Prostate gland (tissue), 2 donors: ENCODE results near the gene PTPA. TPM values are rescaled to one million over a fixed set of nuclear protein-coding genes. Genes with fewer than 3 reads are reported as not detected.
A peak's percentile ranks its signal among the peaks of the same experiment; 100 is the strongest.

ENCODE experiments used
- DNase-seq: peaks from one replicate; pipeline ENCODE4 v3.0.0-alpha.2; 2019; ENCODE audit warnings: low spot score
- H3K27ac ChIP-seq, 2 donors: fragments of 200-600 bp; sonication (generic); 2 replicates each; pipeline ENCODE4 v1.5.1; 2017 to 2019
- H3K27me3 ChIP-seq: fragments of 200-600 bp; sonication (generic); replicated peaks from 2 replicates; pipeline ENCODE4 v1.5.1; 2019; ENCODE audit not compliant: insufficient read depth
- H3K36me3 ChIP-seq, 2 donors: fragments of 200-600 bp; sonication (generic); 1 replicate in 1 of 2; 2 replicates in 1 of 2; pipeline versions ENCODE4 v1.5.1 to v1.8.1; 2017 to 2019
- H3K4me1 ChIP-seq: fragments of 200-600 bp; sonication (generic); replicated peaks from 2 replicates; pipeline ENCODE4 v1.5.1; 2019
- H3K4me3 ChIP-seq, 2 donors: fragments of 200-600 bp; sonication (generic); 2 replicates each; pipeline ENCODE4 v1.5.1; 2017 to 2019
- H3K9me3 ChIP-seq: fragments of 200-600 bp; sonication (generic); 2 replicates; pipeline ENCODE4 v1.5.1; 2017
- POLR2A ChIP-seq: fragments of 450-650 bp; IDR thresholded peaks from one replicate; pipeline ENCODE4 v1.6.1; 2016; ENCODE audit warnings: antibody characterized with exemption, mild to moderate bottlenecking
- POLR2AphosphoS5 ChIP-seq: sonication (generic); formaldehyde crosslinking; IDR thresholded peaks from one replicate; pipeline ENCODE4 v1.6.1; 2017; ENCODE audit warnings: antibody characterized with exemption
- WGBS: methylation state at CpG from one replicate; pipeline ENCODE4 v1.1.5; 2018; 5-methylcytosine and 5-hydroxymethylcytosine counted together
- intact Hi-C: fragments of 100-400 bp; cut with DNase I; formaldehyde crosslinking; loops from one replicate; pipeline ENCODE4 v1.14.2; 2022
- total RNA-seq, 2 donors: library from RNA; depleted of rRNA; stranded (reverse); fragments of >200 nt; gene quantifications; one replicate each; pipeline ENCODE4 v1.1.0, GENCODE V29; 2016
- TF ChIP-seq, protein P1 (sequence below), 4 experiments: fragments of 200-600 bp in 2 of 4; fragments of 450-650 bp in 2 of 4; sonication (generic) in 2 of 4; IDR thresholded peaks; 1 replicate in 3 of 4; 2 replicates in 1 of 4; pipeline ENCODE4 v1.5.1; 2016 to 2019; ENCODE audit warnings: antibody characterized with exemption in 4 of 4, mild to moderate bottlenecking in 2 of 4, moderate library complexity in 2 of 4

Gene PTPA
- total RNA-seq, 2 donors from 2014 or later, result 165 to 173 TPM

DNA sequence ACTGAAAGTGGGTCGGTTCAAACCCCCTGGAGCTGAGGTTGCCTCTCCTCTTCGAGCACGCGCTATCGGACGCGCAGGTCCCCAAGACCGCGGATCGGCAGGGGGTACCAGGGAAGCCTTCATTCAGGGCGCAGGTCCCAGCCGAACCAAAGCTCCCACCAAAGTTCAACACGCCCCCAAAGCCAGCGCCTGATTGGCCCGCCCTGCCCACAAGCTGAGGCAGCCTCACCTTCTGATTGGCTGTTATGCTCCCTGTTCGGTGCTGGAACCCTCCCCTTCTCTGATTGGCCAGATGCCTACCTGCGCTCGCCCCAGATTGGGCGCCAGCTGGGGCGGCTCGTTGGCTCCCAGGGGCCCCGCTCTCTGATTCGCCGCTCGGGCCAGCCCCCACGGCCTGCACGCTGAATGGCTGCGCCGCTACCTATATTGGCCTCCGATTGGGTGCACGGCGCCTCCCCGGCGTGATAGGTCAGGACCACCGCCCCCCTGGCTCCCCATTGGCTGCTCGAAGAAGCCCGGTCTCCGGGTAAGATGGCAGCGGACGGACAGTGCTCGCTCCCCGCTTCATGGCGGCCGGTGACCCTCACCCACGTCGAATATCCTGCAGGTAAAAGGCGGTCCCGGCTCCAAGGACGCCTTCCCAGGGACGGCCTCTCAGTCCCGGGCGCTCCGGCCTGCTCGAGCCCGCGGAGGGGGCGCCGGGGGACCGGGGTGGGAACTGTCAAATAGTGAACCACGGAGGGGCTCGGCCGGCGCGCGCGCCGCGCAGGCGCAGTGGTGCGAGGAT, 30.4 kb upstream of the PTPA start, which contains the start of gene DOLPP1:
Gene DOLPP1 (plus strand): TSS at position 511 of the 787 bp plus-strand sequence. CDS start 21 bp downstream, at position 532.
- H3K27ac ChIP-seq, result peak within 1 kb of the TSS; percentile 59 to 76
- WGBS, result under 1% methylated on average over 56 of the region's 70 CpGs
- H3K27me3 ChIP-seq, result no peaks in the 10 kb centered on the region
- H3K9me3 ChIP-seq, result no peaks in the 10 kb centered on the region
- peaks cover 9% of the 10 kb centered on the region for H3K4me1 ChIP-seq
- peaks cover 0 to 2% of the 10 kb centered on the region in 2 donors for H3K36me3 ChIP-seq
- peak; percentile 23 for TF ChIP-seq POLR2A
- TF ChIP-seq, protein P1, sequence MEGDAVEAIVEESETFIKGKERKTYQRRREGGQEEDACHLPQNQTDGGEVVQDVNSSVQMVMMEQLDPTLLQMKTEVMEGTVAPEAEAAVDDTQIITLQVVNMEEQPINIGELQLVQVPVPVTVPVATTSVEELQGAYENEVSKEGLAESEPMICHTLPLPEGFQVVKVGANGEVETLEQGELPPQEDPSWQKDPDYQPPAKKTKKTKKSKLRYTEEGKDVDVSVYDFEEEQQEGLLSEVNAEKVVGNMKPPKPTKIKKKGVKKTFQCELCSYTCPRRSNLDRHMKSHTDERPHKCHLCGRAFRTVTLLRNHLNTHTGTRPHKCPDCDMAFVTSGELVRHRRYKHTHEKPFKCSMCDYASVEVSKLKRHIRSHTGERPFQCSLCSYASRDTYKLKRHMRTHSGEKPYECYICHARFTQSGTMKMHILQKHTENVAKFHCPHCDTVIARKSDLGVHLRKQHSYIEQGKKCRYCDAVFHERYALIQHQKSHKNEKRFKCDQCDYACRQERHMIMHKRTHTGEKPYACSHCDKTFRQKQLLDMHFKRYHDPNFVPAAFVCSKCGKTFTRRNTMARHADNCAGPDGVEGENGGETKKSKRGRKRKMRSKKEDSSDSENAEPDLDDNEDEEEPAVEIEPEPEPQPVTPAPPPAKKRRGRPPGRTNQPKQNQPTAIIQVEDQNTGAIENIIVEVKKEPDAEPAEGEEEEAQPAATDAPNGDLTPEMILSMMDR (IDR thresholded peaks at IDR 0.05), result peak in 1 of 4 experiments; percentile 15
- TF ChIP-seq POLR2AphosphoS5, result peak; percentile 85
- DNase-seq, result peak; percentile 99
- peak within 1 kb of the TSS; percentile 51 to 88 for H3K4me3 ChIP-seq
- intact Hi-C loops, result no loop called here

DNA sequence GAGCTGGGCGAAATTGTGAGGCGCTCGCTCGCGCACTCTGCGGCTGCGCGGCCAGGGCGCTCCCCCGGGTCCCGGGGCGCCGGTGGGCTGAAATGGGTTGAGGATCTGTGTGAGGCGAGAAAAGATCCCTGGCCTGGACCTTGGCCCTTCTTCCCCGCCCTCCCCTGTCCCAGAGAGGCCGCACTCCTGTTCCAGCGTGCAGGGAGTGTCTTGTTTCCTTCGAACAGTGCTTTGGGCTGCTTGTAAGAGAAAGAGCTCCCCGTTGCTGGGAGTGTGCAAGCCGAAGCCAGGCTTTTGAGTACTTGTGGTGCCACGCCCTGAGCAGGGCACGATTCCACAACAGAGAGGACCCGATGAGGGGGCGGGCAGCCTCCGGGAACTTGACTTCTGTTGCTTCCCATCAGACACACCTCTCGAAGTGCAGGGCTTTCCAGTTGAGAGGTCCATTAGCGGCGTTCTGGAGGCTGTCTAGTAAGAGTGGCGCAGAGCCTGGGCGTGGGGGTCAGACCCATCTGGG, 29.8 kb upstream of the PTPA start:
- DNase-seq, result no peak
- intact Hi-C loops, result no loop called here
- Histone ChIP-seq H3K4me3 (peak overlapping the region; percentile 51 to 88), H3K27ac (peak overlapping the region; percentile 59 to 76), H3K36me3 (peaks cover 2 to 3% of the 10 kb centered on the region in 2 donors), H3K4me1 (peaks cover 9% of the 10 kb centered on the region), H3K27me3 (no peaks in the 10 kb centered on the region), H3K9me3 (no peaks in the 10 kb centered on the region)
- WGBS, result under 1% methylated on average over 23 of the region's 30 CpGs
- TF ChIP-seq POLR2AphosphoS5 (no peak), POLR2A (no peak)
- TF ChIP-seq, protein P1 (IDR thresholded peaks at IDR 0.05), result no peak

DNA sequence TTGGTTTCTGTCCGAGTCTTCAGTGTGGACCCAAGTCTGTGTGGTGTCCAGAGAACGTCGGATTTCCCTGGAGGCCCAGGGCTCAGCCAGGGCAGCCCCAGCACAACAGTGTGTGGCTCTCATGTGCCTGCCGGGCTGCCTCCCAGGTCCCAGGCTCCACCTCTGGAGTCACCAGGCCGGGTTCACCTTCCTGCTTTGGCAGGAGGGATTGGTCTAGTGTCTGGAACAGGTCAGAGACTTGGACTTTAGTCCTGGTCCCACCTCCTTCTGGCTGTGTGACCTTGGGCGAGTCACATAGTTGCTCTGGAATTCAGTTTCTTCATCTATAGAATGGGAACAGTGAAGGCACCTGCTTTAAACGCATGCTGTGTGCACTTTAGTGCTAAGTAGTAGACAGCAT, 27.1 kb upstream of the PTPA start:
- H3K27me3 ChIP-seq, result no peaks in the 10 kb centered on the region
- TF ChIP-seq POLR2AphosphoS5, result no peak
- TF ChIP-seq, protein P1 (IDR thresholded peaks at IDR 0.05), result no peak
- TF ChIP-seq POLR2A, result no peak
- 85% methylated on average over 7 of the region's 7 CpGs for WGBS
- intact Hi-C loops, result no loop called here
- H3K9me3 ChIP-seq, result no peaks in the 10 kb centered on the region
- peaks cover 2 to 8% of the 10 kb centered on the region in 2 donors for H3K36me3 ChIP-seq
- H3K4me1 ChIP-seq, result peaks cover 9% of the 10 kb centered on the region
- no peak for DNase-seq
- H3K4me3 ChIP-seq, result no peak overlapping the region
- H3K27ac ChIP-seq, result no peak overlapping the region

DNA sequence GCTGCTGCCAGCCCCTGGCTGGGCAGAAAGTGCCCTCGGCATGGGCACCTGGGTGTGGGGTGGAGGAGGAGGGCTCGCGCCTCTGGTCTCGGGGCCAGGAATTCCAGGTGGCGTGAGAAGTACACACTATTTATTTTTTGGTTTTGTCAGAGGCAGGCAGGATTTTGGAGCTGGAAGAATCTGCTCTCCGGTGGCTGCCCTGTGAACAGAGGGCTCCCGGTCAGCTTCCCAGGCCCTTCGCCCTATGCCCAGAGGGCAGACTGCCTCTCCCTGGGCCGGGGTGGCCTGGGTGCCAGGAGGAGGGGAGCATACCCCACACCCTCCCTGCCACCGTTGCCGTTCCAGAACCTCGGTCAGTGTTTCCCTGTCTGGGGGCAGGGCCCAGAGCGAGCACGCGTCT, 22.0 kb upstream of the PTPA start:
- no peak for DNase-seq
- Histone ChIP-seq H3K4me3 (no peak overlapping the region), H3K27ac (no peak overlapping the region), H3K36me3 (peaks cover 2 to 8% of the 10 kb centered on the region in 2 donors), H3K27me3 (no peaks in the 10 kb centered on the region), H3K4me1 (no peaks in the 10 kb centered on the region), H3K9me3 (no peaks in the 10 kb centered on the region)
- TF ChIP-seq, protein P1 (IDR thresholded peaks at IDR 0.05), result no peak
- TF ChIP-seq POLR2AphosphoS5 (no peak), POLR2A (no peak)
- 91% methylated on average over 15 of the region's 15 CpGs for WGBS
- intact Hi-C loops, result no loop called here
